ENCODE data around the gene FDXACB1.

FDXACB1 gene

GRCh38 chr11:111837366-111837891, 41.5 kb downstream of the FDXACB1 start:
- no peaks in the 10 kb centered on the region for H3F3A ChIP-seq (ENCODE audit: insufficient read depth)
- H3K36me3 ChIP-seq (ENCODE audit: low read length), result peaks cover 8% of the 10 kb centered on the region; the same call in 1 of the 2 replicates
- H4K20me1 ChIP-seq (ENCODE audit: low read depth, low read length), result no peaks in the 10 kb centered on the region
- no peak for TF ChIP-seq EZH2phosphoT487 (conservative IDR thresholded peaks at IDR 0.05; ENCODE audit: low read length)
- no peak for TF ChIP-seq CTCF (IDR thresholded peaks at IDR 0.05; ENCODE audit: insufficient read depth, low read length, poor library complexity, severe bottlenecking)
- H3K4me2 ChIP-seq (ENCODE audit: low read depth, low read length, poor library complexity, severe bottlenecking), result no peak overlapping the region
- H3K27ac ChIP-seq (ENCODE audit: low read depth, low read length), result no peak overlapping the region
- no peaks in the 10 kb centered on the region for H3K9me3 ChIP-seq (ENCODE audit: insufficient read depth, low read length)
- H3K79me2 ChIP-seq (ENCODE audit: insufficient read depth, low read length), result no peaks in the 10 kb centered on the region
- H3K9me2 ChIP-seq (replicated peaks; ENCODE audit: insufficient read depth, low read length), result no peaks in the 10 kb centered on the region
- no peak overlapping the region for H3K4me3 ChIP-seq (ENCODE audit: insufficient read depth, low read length, poor library complexity, severe bottlenecking)
- no peak overlapping the region for H2AFZ ChIP-seq (ENCODE audit: low read depth, low read length, severe bottlenecking)
- H3K9ac ChIP-seq (ENCODE audit: low read length), result no peak overlapping the region
- no peaks in the 10 kb centered on the region for H3K27me3 ChIP-seq (ENCODE audit: low read length)

- H3K4me2 ChIP-seq (ENCODE audit: low read depth, low read length, poor library complexity, severe bottlenecking), result no peak overlapping the region
- H2AFZ ChIP-seq (ENCODE audit: low read depth, low read length, severe bottlenecking), result no peak overlapping the region
These were observed 42.2 kb downstream of the FDXACB1 start for GRCh38 chr11:111836721-111837120.

GRCh38 chr11:111836162-111836561, 42.8 kb downstream of the FDXACB1 start:
- no peaks in the 10 kb centered on the region for H3K9me2 ChIP-seq (replicated peaks; ENCODE audit: insufficient read depth, low read length)
- H3K79me2 ChIP-seq (ENCODE audit: insufficient read depth, low read length), result no peaks in the 10 kb centered on the region
- TF ChIP-seq EZH2phosphoT487 (conservative IDR thresholded peaks at IDR 0.05; ENCODE audit: low read length) (no peak), CTCF (IDR thresholded peaks at IDR 0.05; ENCODE audit: insufficient read depth, low read length, poor library complexity, severe bottlenecking) (no peak)
- no peaks in the 10 kb centered on the region for H3K27me3 ChIP-seq (ENCODE audit: low read length)
- no peak overlapping the region for H3K27ac ChIP-seq (ENCODE audit: low read depth, low read length)
- no peak overlapping the region for H3K9ac ChIP-seq (ENCODE audit: low read length)
- H4K20me1 ChIP-seq (ENCODE audit: low read depth, low read length), result no peaks in the 10 kb centered on the region
- H3K4me2 ChIP-seq (ENCODE audit: low read depth, low read length, poor library complexity, severe bottlenecking), result no peak overlapping the region
- no peak overlapping the region for H2AFZ ChIP-seq (ENCODE audit: low read depth, low read length, severe bottlenecking)
- no peak overlapping the region for H3K4me3 ChIP-seq (ENCODE audit: insufficient read depth, low read length, poor library complexity, severe bottlenecking)
- no peaks in the 10 kb centered on the region for H3K9me3 ChIP-seq (ENCODE audit: insufficient read depth, low read length)
- peaks cover 8% of the 10 kb centered on the region; the same call in 1 of the 2 replicates for H3K36me3 ChIP-seq (ENCODE audit: low read length)
- H3F3A ChIP-seq (ENCODE audit: insufficient read depth), result no peaks in the 10 kb centered on the region

More at GRCh38 chr11:111836721-111837120, 42.2 kb downstream of the FDXACB1 start:
- Histone ChIP-seq H3K79me2 (ENCODE audit: insufficient read depth, low read length) (no peaks in the 10 kb centered on the region), H3K27me3 (ENCODE audit: low read length) (no peaks in the 10 kb centered on the region), H3F3A (ENCODE audit: insufficient read depth) (no peaks in the 10 kb centered on the region), H3K9ac (ENCODE audit: low read length) (no peak overlapping the region), H3K9me3 (ENCODE audit: insufficient read depth, low read length) (no peaks in the 10 kb centered on the region), H3K27ac (ENCODE audit: low read depth, low read length) (no peak overlapping the region), H4K20me1 (ENCODE audit: low read depth, low read length) (no peaks in the 10 kb centered on the region), H3K4me3 (ENCODE audit: insufficient read depth, low read length, poor library complexity, severe bottlenecking) (no peak overlapping the region), H3K36me3 (ENCODE audit: low read length) (peaks cover 8% of the 10 kb centered on the region; the same call in 1 of the 2 replicates), H3K9me2 (replicated peaks; ENCODE audit: insufficient read depth, low read length) (no peaks in the 10 kb centered on the region)
- no peak for TF ChIP-seq CTCF (IDR thresholded peaks at IDR 0.05; ENCODE audit: insufficient read depth, low read length, poor library complexity, severe bottlenecking)
